Effector CD8-positive, alpha-beta T cell (primary cell): Measurements from ENCODE around the gene SREBF1.

Source experiments
- DNase-seq: peaks from one replicate; lab custom pipeline; 2025; lab: John Stamatoyannopoulos, UW

Gene SREBF1

DNA sequence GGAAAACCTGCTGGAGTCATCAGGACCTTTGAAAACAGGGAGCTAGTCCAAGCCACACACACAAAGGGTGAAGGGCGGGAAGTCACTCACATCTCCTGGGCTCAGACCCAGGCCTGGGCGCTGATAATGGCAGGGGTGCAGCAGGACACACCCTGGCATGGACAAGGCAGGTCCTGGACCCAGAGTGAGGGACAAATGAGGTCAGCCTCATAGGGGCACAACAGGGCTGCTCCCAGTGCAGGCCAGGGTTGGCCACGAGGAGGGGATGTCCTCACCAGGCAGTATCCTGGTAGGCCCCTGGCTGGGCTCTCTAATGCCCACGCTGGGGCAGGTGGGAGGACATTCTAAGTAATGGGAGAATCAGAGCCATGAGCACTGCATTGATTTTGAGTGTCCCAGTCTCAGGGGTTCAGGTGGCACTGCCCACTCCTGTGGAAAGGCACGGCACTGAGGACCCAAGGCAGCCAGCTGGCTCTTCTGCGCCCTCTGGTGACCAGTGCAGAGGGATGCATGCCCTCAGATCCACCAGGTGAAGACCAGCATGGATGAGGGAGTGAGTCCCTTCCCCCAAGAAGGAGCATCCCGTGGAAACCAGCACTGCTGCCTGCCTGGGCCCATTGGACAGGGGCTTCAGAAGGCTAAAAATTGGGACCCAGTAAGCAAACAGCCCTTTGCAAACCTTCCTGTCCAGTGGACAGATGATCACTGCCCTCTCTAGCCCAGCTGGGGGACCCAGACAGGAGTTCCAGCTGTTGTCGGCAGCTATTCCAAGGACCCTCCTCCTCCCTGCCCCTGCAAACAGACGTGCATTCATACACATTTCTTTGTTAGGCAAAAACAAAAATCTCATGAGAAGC is 23.4 kb upstream of the SREBF1 start:
- peak; percentile 62 for DNase-seq

- DNase-seq: no peak
Measured at GRCh38 chr17:17857496-17857895, 20.7 kb upstream of the SREBF1 start.

DNA sequence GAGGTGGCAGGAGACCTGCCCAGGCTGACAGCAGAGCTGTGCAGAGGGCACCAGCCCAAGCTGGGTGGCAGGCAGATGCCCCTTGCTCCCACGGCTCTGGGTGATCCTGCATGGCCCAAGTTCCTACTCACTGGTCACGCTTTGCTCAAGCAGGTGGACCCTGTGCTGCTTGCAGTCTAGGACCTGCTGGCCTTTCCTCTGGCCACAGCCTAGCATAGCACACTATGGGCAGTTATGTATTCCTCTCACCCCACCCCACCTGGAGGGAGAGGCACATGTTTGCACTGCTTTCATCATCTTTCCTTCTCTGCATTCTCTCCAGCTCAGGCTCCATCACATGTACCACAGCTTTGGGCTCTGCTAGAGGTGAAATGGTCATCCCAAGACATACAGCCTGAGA is 19.6 kb upstream of the SREBF1 start:
- no peak for DNase-seq

- no peak for DNase-seq
Measured at GRCh38 chr17:17855976-17856375, 19.2 kb upstream of the SREBF1 start.

- no peak for DNase-seq
Measured at GRCh38 chr17:17853811-17854447, 17.1 kb upstream of the SREBF1 start.

DNA sequence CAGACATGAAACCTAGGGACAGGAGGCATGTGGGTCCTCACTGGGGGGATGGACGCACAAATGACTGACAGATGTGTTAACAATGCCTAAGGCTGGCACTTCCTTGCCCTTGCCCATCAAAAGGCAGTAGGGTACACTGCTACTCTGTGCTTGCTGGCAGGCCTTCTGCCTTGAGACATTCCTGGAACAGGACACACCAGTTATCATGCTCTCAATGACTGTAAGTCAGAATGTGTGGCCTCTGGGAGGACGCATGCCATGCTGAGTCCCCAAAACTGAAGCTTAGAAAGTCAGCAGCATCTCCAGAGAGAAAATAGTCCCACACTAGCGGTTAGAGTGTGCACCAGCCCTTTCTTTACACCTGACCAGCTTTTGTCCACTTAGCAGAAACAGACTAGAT is 16.1 kb upstream of the SREBF1 start:
- no peak for DNase-seq

GRCh38 chr17:17851103-17852002 is 14.6 kb upstream of the SREBF1 start:
- DNase-seq: no peak

DNA sequence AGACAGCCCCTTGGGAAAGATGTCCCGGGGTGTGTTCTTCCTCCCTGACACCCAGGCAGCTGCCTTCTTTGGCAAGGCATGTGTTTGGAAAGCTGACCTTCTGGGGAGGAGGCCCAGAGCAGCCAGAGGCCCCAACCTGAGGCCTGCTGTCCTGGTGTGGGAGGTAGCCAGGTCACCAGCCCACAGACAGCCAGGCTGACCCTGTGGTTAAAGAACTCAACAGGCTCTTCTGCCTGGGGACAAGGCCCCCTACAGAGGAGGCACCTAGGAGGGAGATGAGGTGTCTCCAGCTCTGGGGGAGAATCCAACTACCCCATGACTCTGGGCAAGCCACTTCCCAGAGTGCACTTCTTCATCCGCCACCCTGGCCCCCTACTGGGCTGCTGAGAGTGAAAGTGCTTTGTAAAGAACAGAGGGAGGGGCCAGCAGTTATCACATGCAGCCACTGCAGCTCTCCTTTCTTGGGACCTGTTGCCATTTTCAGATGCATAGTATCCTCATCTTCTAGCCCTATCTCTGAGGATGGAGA is 13.1 kb upstream of the SREBF1 start:
- DNase-seq: peak; percentile 50

GRCh38 chr17:17849147-17849820 is 12.5 kb upstream of the SREBF1 start:
- peak; percentile 58 for DNase-seq

DNA sequence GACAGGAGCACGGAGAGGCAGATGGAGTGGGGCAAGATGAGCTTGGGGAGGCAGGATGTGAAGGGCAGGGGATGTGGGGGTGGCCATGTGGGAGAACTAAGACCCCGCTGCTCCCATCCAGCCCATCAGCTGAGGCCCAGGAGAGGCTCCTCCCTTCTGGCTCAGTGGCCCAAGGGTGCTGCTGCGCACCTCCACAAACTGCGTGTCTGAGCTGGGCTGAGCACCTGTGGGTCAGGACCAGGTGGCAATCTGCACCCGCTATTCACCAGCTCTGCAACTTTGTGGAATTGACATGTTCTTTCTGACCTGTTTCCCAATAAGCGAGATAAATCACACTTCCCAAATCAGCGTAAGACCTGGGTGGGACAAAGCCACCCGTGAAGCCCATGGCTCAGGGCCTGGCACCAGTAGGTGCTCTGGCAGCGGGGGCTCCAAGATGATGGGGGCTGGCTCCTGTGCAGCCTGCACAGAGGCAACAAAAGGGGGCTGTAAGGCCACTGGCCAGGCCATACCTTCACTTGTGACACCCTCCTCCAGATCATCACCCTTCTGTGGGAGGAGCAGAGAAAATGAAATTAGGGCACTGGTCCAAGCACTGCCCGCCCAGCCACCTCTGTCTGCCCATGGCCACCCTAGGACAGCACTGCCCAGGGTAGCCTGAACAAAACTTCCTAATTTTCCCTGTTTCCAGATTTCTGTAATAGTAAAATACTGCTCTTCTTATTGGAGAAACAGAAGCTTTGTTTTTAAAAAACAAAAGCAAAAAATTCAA is 11.7 kb upstream of the SREBF1 start:
- no peak for DNase-seq

DNA sequence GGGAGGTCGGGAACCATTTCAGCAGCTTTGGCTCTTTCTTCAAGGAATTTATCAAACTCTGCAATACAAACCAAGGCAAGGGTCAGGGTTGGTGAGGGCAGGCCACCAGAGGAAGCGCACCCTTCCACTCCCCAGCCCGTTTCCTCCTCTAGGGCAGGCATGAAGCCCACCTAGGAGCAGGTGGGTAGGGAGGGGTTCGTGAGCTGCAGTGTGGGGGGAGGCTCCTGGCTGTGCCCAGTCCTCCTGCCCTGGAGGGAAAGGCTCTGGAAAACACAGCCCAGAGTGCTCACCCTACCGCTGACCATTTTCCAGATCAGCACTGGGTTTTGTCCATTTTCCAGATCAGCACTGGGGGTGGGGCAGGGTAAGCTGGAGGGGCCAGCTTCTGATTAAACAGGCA is 10.9 kb upstream of the SREBF1 start:
- no peak for DNase-seq

DNA sequence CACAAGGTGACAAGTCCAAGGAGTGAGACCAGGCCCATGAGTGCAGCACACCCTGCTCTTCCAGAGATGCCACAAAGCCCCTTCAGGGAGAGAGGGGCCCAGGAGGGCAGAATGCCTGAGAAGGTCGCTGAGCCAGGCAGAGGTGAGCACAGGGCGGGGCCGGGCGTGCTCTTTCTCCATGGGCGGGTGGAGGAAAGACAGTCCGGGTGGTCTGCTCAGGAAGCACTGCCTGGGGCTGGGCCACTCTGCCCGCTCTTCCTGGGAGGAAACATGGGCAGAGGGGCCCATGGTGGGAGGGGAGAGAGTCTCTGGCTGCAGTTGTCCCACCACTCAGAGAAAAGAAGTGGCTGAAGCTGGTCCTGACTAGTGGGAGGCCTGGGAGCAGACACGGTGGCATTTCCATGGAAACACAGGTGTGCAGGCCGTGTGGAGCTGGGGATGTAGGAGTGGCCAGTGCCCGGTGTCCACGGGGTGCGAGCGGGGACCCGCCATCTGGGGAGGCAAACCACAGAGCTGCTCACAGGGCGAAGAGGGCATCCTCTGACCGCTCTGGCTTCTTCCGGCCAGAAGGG is 10.4 kb upstream of the SREBF1 start:
- DNase-seq: no peak

- DNase-seq: no peak
Measured at GRCh38 chr17:17846645-17847044, 9.9 kb upstream of the SREBF1 start.

DNA sequence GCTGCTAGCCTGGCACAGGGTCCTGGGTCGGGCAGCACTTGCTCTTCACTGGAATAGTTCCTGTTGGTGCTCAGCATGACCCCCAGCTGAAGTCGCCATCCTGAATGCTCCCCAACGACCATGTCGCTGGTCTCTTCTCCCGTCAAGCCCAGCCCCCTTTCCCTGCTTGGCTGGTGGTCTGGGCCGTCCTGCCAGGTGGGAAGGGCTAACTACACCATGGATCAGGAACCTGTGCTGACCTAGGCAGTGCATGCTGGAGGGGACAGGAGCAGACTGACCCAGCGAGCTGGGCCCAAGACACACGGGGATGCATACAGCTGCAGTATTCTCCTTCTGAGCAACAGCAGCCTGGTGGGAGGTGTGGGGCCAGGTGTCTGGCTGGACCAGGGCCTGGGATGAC is 9.2 kb upstream of the SREBF1 start:
- DNase-seq: no peak

- DNase-seq: no peak
Measured at GRCh38 chr17:17845046-17845775, 8.4 kb upstream of the SREBF1 start.

GRCh38 chr17:17844500-17844899 is 7.7 kb upstream of the SREBF1 start:
- DNase-seq: no peak

DNA sequence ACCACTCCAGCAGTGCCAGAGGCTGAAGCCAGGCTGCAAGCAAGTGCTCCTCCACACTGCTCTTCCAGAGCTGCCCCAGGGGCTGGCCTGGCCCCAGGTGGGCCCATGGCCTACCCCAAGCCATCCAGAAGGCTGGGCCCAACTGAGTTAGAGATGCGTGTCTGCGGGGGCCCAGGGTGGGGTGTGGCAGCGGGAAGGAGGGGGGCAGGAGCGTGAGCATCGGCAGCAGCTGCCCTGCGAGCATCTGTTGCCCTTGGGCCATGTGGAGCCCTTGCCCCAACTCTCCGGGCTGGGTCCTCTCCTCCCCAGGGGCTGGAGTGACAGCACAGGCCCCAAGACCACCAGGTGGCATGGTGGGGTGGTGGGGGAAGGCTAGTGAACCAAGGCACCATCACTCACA is 7.3 kb upstream of the SREBF1 start:
- no peak for DNase-seq

DNA sequence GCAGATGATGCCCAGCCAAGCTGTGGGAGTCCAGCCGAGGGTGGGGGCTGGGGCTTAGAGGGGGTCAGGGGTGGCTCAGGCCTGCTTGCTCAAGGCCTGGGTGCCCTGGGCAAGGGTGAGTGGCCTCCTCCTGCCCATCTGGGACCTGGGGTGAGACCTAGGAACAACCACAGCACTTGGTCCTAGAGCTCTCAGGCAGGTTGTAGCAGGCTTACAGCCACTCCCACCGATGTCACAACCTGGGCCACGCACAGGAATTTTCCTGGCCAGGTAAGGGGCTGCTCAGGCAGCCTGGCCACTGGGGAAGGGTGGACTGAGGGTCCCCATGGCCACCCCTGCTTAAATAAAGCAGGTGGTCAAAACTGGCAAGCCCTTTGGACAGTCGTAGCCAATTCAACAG is 6.3 kb upstream of the SREBF1 start:
- DNase-seq: no peak

GRCh38 chr17:17842111-17842876 is 5.5 kb upstream of the SREBF1 start:
- DNase-seq: no peak
